Measurements from ENCODE around the gene CUL5.

- TF ChIP-seq, protein P1, sequence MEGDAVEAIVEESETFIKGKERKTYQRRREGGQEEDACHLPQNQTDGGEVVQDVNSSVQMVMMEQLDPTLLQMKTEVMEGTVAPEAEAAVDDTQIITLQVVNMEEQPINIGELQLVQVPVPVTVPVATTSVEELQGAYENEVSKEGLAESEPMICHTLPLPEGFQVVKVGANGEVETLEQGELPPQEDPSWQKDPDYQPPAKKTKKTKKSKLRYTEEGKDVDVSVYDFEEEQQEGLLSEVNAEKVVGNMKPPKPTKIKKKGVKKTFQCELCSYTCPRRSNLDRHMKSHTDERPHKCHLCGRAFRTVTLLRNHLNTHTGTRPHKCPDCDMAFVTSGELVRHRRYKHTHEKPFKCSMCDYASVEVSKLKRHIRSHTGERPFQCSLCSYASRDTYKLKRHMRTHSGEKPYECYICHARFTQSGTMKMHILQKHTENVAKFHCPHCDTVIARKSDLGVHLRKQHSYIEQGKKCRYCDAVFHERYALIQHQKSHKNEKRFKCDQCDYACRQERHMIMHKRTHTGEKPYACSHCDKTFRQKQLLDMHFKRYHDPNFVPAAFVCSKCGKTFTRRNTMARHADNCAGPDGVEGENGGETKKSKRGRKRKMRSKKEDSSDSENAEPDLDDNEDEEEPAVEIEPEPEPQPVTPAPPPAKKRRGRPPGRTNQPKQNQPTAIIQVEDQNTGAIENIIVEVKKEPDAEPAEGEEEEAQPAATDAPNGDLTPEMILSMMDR (IDR thresholded peaks at IDR 0.05): peak; percentile 78
- no peak for TF ChIP-seq TEAD4 (IDR thresholded peaks at IDR 0.05; ENCODE audit: borderline replicate concordance, insufficient read depth)
- no peak for TF ChIP-seq EZH2phosphoT487 (IDR thresholded peaks at IDR 0.05; ENCODE audit: borderline replicate concordance, low read depth)
- no peak for TF ChIP-seq EP300 (IDR thresholded peaks at IDR 0.05; ENCODE audit: borderline replicate concordance in 1 of 2, low read depth in 1 of 2, low read length in 1 of 2)
- no peak for TF ChIP-seq IRF3 (IDR thresholded peaks at IDR 0.05; ENCODE audit: low read depth, low read length)
- peak; percentile 78 for TF ChIP-seq RAD21 (IDR thresholded peaks at IDR 0.05; ENCODE audit: low read length)
- no peak for TF ChIP-seq RCOR1 (IDR thresholded peaks at IDR 0.05; ENCODE audit: low read length)
- peak; percentile 25 for TF ChIP-seq SMC3 (IDR thresholded peaks at IDR 0.05; ENCODE audit: low read depth, low read length)
- no peak for TF ChIP-seq TCF12 (IDR thresholded peaks at IDR 0.05)
- TF ChIP-seq, protein P2, sequence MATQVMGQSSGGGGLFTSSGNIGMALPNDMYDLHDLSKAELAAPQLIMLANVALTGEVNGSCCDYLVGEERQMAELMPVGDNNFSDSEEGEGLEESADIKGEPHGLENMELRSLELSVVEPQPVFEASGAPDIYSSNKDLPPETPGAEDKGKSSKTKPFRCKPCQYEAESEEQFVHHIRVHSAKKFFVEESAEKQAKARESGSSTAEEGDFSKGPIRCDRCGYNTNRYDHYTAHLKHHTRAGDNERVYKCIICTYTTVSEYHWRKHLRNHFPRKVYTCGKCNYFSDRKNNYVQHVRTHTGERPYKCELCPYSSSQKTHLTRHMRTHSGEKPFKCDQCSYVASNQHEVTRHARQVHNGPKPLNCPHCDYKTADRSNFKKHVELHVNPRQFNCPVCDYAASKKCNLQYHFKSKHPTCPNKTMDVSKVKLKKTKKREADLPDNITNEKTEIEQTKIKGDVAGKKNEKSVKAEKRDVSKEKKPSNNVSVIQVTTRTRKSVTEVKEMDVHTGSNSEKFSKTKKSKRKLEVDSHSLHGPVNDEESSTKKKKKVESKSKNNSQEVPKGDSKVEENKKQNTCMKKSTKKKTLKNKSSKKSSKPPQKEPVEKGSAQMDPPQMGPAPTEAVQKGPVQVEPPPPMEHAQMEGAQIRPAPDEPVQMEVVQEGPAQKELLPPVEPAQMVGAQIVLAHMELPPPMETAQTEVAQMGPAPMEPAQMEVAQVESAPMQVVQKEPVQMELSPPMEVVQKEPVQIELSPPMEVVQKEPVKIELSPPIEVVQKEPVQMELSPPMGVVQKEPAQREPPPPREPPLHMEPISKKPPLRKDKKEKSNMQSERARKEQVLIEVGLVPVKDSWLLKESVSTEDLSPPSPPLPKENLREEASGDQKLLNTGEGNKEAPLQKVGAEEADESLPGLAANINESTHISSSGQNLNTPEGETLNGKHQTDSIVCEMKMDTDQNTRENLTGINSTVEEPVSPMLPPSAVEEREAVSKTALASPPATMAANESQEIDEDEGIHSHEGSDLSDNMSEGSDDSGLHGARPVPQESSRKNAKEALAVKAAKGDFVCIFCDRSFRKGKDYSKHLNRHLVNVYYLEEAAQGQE (IDR thresholded peaks at IDR 0.05; ENCODE audit: low read depth, low read length): no peak
- TF ChIP-seq USF2 (IDR thresholded peaks at IDR 0.05; ENCODE audit: borderline replicate concordance, low read depth, low read length): no peak
Measured at GRCh38 chr11:108117746-108118371, 109.2 kb downstream of the CUL5 start.
